GM19238 (cell line): ENCODE results near the gene RBM20.

Experiments used
- DNase-seq: peaks from one replicate; pipeline ENCODE4 v3.0.0; 2011; ENCODE audit warnings: low spot score; ENCODE audit not compliant: insufficient read length

The RBM20 gene

DNA sequence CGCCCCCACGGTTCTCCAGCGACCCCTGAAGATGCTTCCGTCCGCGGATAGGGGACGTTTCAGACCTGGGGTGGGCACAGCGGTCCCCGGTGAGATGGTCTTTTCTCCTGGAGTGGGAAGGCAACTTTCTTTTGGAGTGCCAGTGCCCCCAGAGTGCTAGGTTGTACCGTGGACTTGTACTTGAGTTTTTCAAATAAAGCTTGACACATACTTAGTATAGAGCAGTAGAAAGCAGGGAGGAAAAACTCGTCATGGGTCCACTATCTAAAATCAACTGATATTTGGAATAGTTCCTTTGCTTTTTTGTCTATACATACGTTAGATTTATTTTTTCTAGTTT lies 28.4 kb downstream of the RBM20 start:
- no peak for DNase-seq

GRCh38 chr10:110676016-110676415 lies 31.9 kb downstream of the RBM20 start:
- DNase-seq = no peak

DNA sequence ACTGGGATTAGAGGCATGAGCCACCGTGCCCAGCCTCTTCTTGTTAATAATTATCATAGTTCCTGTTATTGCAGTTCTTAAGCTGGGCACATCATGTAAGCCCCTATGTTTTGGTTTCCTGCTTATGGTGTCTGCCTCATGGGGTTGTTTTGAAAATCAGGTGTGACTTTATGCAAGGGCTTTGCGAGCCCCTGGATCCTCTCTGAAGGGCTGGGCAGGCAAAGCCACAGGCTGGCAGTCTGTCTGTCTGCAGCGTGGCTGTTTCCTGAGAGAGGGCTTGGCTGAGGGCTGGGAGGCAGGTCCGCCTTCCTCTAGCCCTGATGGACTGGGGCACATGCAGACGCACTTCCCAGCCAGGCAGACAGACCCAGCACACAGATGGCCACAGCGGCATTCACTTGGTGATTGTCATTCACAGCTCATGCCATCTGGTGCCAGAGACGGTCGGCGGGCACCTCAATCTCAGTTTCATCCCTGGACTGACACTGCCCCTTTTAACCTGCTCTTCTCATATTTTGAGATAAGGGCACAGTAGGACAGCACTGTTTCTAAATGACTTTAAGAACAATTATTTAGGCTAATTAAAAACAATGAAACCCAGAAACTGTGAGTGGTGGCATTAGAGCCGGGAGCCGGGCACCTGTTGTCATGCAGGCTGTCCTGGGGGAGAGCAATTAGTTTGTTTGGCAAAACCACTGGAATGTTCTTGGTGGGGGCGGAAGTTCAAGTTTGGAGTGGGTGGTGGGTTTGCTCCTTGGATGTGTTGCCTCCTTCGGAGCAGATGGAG lies 35.5 kb downstream of the RBM20 start:
- DNase-seq = no peak

DNA sequence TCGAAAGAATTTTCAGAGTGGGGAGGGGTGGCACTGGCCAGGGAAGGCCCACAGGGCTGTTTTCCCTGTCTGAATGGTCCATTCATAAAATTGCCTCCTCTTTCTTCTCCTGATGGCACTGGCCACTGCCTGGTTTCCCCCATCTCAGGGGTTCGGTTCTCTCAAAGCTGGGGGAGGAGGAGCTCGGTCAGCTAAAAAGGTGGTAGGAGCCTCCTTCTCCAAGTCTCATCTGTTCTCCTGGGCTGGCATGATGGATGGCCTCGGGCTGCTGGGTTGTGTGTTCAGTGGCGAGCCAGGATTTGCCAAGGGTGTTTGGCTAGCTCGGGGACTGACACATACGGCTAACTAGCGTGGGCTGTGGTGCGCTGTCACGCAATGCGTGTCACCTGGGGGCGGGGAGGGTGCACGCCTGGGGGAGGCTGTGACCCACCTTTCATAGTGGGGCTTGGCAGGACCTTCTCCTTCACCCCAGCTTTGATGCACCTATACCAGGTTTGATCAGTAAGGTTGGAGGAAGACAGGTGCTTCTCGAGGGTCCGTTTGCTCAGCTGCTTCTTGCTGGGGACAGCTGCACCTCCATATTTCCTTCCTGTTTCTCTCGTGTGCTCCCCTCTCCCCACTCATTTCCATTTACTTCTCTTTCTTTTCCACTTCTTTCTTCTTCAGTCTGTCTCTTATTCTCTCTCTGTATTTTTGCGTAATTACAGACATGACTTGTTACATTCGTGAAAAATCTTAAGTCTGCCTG lies 36.3 kb downstream of the RBM20 start:
- DNase-seq = no peak

DNA sequence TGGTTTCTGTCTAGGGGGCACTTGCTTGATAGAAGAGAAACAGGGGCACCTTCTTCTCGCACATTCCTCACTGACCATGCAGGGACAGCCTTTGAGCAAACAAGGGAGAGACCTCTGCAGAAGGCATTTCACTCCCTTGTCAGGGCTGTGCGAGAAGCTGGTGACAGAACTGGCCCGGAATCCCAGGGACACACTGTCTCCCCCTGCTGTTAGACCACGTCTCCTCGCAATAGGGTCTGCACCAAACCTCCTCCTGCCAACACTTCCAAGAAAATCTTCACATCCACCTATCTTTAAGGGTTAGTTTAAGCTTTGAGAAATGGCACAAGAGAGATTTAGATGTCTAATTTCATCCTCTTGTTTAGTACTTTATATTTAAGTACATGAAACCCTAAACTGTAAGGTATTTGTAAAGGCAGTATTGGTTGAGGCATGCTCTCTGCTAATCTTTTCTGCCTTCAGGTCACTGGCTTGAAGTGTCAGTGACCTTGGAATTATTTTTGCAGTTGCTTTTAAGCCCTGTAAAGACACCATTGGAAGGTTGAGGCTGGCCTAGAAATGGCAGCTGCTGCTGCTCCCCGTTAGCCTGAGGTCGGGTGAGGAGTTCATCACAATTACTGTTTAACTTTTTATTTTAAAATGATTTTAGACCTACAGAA lies 37.0 kb downstream of the RBM20 start:
- DNase-seq = peak; percentile 32

- DNase-seq = no peak
Observed at GRCh38 chr10:110682348-110682747, 38.2 kb downstream of the RBM20 start.

DNA sequence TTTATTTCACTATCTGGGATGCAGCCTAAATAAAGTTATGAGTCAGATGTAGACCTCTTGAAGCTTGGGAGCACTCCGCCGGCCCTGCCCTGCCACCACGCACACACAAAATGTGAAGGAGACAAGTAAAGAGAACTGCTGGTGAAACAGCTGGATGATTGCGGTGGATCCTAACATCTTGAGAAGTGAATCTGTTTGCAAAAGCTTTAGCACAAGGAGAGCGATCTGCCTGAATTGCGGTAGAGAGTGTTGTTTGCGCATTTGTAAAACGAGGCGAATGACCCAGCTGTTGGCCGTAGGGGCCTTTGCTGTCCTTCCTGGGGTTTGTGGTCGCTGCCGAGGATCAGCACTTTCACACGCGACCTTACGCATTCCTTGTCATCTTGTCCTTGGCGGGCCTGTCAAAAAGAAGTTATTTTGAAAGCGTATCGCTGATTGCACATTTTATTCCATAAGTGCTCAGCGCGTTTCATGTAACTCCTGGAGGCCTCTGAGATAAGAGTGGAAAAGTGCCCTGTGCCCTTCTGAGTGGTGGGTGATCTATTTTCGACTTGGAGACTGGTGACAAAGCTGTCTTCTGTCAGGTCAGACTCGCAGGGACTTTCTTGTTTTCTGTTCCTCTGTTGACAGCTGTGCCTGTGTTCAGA lies 40.8 kb downstream of the RBM20 start:
- no peak for DNase-seq

DNA sequence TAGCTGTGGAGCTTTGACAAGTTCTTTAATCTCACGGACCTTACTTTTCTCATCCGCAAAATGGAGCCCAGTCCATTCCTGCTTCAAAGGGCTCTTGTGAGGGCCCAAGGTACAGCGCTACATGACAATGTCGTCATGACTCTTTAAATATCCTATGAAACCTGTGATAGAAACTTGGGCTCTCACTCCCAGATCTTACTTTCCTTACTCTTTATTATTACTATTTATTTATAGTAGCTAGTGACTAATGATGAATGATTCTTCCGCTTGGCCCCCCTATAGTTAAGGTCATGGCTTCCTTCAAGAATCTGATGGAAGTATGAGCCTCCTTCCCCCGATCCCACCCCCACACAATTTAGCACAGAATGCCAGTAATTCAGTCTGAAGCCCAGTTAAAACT lies 41.9 kb downstream of the RBM20 start:
- no peak for DNase-seq

DNA sequence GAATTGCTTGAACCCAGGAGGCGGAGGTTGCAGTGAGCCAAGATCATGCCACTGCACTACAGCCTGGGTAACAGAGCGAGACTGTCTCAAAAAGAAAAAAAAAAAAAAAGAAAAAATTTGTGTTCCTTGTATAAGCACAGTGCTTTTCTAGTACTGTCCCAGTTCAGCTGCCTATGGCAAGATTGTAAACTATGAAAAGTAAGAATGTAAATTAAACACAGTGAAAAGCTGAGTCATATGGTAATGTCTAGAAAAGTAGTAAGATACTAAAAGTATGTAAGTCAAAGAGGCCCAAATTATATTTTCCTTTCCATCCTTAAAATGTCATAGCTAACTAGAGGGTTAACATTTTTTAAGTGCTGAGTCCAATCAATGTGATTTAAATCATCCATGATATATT lies 42.8 kb downstream of the RBM20 start:
- no peak for DNase-seq

DNA sequence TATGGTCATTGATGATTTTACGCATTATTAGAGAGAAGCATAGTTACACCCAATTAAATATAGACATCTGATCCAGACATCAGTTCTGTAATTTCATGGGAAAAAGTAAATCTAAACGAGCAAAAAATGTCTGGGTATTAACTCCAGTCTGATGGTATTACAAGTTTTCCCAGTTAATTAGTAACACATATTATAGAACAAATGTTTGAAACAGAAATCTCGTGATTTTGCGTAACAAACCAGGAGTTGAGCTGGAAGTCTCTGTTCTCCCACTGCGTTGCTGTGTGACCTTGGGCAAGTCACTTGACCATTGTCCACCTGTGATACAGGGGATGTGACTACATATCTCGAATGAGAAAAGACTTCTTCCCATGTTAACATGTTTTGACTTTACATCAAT lies 43.3 kb downstream of the RBM20 start:
- DNase-seq = no peak

DNA sequence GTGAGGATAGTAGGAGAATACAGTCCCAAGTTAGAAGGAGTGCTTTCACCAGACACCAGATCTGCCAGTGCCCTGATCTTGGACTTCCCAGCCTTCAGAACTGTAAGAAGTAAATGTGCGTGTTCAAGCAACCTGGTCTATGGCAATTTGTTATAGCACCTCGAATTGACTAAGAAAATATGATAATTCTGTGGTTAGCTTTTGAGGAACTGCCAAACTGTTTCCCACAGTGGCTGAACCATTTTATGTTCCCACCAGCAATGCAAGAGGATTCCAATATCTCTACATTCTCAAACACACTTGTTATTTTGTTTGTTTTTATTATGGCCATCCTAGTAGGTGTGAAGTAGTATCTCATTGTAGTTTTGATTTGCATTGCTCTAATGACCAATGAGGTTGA lies 47.0 kb downstream of the RBM20 start:
- no peak for DNase-seq

DNA sequence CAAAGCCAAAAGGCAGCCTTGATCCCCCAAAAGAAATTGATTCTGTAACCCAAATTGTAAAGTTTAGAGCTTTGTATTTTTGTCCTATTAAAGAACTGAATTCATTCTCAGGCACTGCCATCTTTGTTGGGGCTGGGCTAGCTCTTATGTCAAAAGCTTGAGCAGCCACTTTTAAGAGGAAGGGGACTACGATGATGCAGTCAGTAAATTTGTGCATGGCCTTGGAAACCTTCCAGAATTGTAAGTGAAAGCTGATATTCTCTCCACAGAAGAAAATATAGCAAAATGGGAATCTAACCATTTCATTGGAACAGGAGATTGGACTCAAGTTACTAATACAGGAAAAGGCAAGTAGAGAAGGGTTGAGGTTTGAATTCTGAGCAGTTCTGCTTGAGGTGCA lies 50.1 kb downstream of the RBM20 start:
- no peak for DNase-seq

- DNase-seq = no peak
Observed at GRCh38 chr10:110694820-110695538, 50.8 kb downstream of the RBM20 start.

DNA sequence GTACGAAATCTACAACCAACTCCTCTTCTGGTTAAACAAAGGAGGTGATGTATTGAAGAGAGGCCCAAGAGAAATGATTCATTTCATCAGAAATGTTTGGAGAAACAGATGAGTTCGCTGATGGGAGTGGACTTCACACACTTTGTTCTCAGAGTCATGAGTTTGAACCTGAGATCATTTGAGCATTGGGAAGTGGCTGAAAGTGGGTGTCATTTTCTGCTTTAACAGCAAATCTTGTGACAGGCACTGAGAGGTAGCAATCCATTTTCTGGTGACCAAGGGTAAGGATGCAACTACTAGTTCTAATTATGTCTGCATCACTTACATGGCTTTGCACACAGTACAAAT lies 51.4 kb downstream of the RBM20 start:
- no peak for DNase-seq

- no peak for DNase-seq
Observed at GRCh38 chr10:110696436-110696835, 52.3 kb downstream of the RBM20 start.

DNA sequence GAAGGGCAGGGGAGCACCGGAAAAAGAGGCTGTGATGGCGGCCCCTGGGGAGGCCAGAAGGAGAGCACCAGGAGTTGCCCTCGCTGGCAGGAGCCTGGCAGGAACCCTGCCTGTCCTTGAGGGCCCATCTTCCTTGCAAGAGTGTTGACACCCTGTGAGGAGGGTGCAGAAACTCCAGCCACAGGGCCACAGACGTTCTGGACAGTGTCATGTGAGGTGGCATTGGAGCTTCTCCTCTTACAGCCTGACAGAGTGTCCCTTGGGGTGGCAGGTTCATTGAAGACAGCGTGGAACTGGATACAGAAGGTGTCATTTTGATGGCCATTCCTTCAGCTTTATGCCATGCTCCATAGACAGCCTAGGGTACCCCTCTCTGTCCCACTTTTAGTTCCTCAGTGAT lies 54.2 kb downstream of the RBM20 start:
- no peak for DNase-seq

DNA sequence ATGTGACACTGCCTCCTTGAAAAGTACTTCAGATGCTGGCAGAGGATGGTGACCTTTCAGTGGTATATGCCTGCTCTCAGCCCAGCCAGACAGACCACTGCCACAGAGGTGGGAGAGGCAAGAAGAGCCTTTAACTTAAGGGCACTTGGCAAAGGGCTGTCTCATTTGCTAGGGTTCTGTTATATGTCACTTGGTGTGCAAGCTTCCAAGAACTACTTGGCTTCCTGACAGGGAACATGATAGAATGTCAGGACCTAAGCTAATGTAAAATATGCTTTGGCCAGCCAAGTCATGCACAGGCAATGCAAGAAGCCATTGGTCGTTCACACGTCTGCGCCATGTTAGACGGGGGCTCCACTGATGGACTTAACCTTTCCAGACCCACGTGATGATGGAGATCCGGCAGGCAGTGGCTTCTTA lies 54.7 kb downstream of the RBM20 start:
- DNase-seq = no peak

DNA sequence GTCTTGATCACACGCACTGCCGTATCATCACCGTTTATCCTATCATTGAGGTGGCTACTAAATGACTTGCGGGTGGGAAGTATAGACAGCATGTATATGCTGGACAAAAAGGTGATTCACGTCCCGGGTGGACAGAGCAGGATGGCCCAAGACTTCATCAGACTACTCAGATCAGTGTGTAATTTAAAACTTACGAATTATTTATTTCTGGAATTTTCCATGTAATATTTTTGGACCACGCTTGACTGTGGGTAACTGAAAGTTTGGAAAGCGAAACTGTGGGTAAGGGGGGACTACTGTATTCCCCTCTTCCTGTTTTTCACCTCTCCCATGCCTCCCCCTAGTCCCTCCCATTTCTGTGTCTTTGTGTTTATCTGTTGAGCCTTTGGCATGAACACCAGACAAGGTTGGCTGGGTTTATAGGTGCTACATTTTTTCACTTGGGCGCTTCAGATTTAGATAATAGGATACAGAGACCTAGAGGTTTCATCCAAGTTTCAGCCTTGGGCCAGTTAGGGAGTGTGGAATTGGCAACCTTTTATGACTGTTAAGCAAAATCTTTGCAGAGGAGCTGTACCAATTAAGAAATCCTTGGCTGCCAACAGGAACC lies 55.8 kb downstream of the RBM20 start:
- no peak for DNase-seq

- DNase-seq = no peak
Observed at GRCh38 chr10:110700947-110701616, 56.9 kb downstream of the RBM20 start.

GRCh38 chr10:110701617-110701971 lies 57.5 kb downstream of the RBM20 start:
- DNase-seq = no peak

DNA sequence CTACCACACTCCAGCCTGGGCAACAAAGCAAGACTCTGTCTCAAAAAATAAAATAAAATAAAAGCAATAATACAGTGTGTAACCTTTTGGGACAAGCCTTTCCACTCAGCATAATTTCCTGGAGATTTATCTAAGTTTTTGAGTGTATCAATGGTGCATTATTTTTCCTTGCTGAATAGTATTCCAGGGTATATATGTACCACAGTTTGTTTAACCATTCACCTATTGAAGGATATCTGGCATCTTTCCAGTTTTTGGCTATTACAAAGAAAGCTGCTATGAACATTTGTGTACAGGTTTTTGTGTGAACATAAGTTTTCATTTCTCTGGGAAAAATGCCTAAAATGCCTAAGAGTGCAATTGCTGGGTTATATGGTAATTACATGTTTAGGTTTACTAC lies 59.9 kb downstream of the RBM20 start:
- DNase-seq = no peak
